HUES64 (cell line): ENCODE measurements around the gene TRIM21. TPM values are rescaled to one million over a fixed set of nuclear protein-coding genes. Genes with fewer than 3 reads are reported as not detected.
"Not testable (repeated sequence)": the region's sequence is repeated elsewhere in the genome, so short reads cannot be mapped to it uniquely, and the experiment has no call there.

ENCODE experiments used
- H3K27ac ChIP-seq: 2 replicates; pipeline ENCODE4 v1.7.0; 2013; ENCODE audit warnings: low read depth, low read length, inconsistent platforms
- H3K27me3 ChIP-seq: 2 replicates; pipeline ENCODE4 v1.6.1; 2013; ENCODE audit warnings: mild to moderate bottlenecking, low read length; ENCODE audit not compliant: insufficient read depth
- H3K36me3 ChIP-seq: 2 replicates; pipeline ENCODE4 v1.6.1; 2013; ENCODE audit warnings: mild to moderate bottlenecking, low read length; ENCODE audit not compliant: insufficient read depth
- H3K4me1 ChIP-seq: 2 replicates; pipeline ENCODE4 v1.6.1; 2013; ENCODE audit warnings: mild to moderate bottlenecking, low read length, moderate library complexity; ENCODE audit not compliant: insufficient read depth
- H3K4me3 ChIP-seq: 2 replicates; pipeline ENCODE4 v1.5.1; 2013; ENCODE audit warnings: mild to moderate bottlenecking, low read length, moderate library complexity
- H3K9ac ChIP-seq: 2 replicates; pipeline ENCODE4 v1.6.1; 2013; ENCODE audit warnings: mild to moderate bottlenecking, low read depth, low read length
- H3K9me3 ChIP-seq: 2 replicates; pipeline ENCODE4 v1.6.1; 2013; ENCODE audit warnings: low read depth, low read length; ENCODE audit not compliant: insufficient read depth
- WGBS: fragments of 150-250, 120-280 bp; methylation state at CpG from one replicate; pipeline ENCODE4 v1.1.7; 2013; ENCODE audit warnings: missing lambda C conversion rate; 5-methylcytosine and 5-hydroxymethylcytosine counted together
- polyA plus RNA-seq, 2 experiments: library from polyadenylated mRNA; stranded (reverse); fragments of 50-300 nt; gene quantifications; one replicate each; pipeline ENCODE4 v1.2.3, GENCODE V29; 2013

Gene TRIM21
- 8.8 TPM for polyA plus RNA-seq (2013, experiment 1 of 2)
- 12.2 TPM for polyA plus RNA-seq (2013, experiment 2 of 2)

GRCh38 chr11:4393209-4393857 is at the start of gene TRIM21:
Gene TRIM21 (minus strand): TSS chr11:4393702. CDS start chr11:4390409, 3,293 bp downstream.
- H3K4me3 ChIP-seq = peak within 1 kb of the TSS; percentile 92
- H3K27me3 ChIP-seq = no peaks in the 10 kb centered on the region
- H3K36me3 ChIP-seq = peaks cover 19% of the 10 kb centered on the region
- 0 out of 2 replicates have a peak, but pooled peaks cover 4% of the 10 kb centered on the region for H3K4me1 ChIP-seq
- WGBS = 7% methylated on average over 13 of the region's 13 CpGs
- peak within 1 kb of the TSS; percentile 61 for H3K9ac ChIP-seq
- H3K9me3 ChIP-seq = no peaks in the 10 kb centered on the region
- no peak within 1 kb of the TSS for H3K27ac ChIP-seq

GRCh38 chr11:4441515-4441914 is 48.0 kb upstream of the TRIM21 start:
- Histone ChIP-seq H3K27me3 (no peaks in the 10 kb centered on the region), H3K36me3 (no peaks in the 10 kb centered on the region), H3K27ac (no peak overlapping the region), H3K9me3 (no peaks in the 10 kb centered on the region), H3K9ac (no peak overlapping the region), H3K4me1 (no peaks in the 10 kb centered on the region), H3K4me3 (no peak overlapping the region)
- WGBS = 96% methylated on average over 3 of the region's 3 CpGs

- no peaks in the 10 kb centered on the region for H3K9me3 ChIP-seq
- 93% methylated on average over 1 of the region's 1 CpG for WGBS
- H3K9ac ChIP-seq = no peak overlapping the region
- no peak overlapping the region for H3K4me3 ChIP-seq
- no peak overlapping the region for H3K27ac ChIP-seq
- H3K4me1 ChIP-seq = peaks cover 10% of the 10 kb centered on the region; the same call in 1 of the 2 replicates
- no peaks in the 10 kb centered on the region for H3K27me3 ChIP-seq
- H3K36me3 ChIP-seq = no peaks in the 10 kb centered on the region
These were observed 42.9 kb upstream of the TRIM21 start for GRCh38 chr11:4436411-4436810.

- Histone ChIP-seq H3K4me1 (peaks cover 10% of the 10 kb centered on the region; the same call in 1 of the 2 replicates), H3K4me3 (no peak overlapping the region), H3K9me3 (no peaks in the 10 kb centered on the region), H3K36me3 (no peaks in the 10 kb centered on the region), H3K27me3 (no peaks in the 10 kb centered on the region), H3K9ac (no peak overlapping the region), H3K27ac (no peak overlapping the region)
- 92% methylated on average over 2 of the region's 2 CpGs for WGBS
These were observed 40.4 kb upstream of the TRIM21 start for GRCh38 chr11:4433856-4434255.

GRCh38 chr11:4430051-4430450 is 36.5 kb upstream of the TRIM21 start:
- Histone ChIP-seq H3K9ac (no peak overlapping the region), H3K4me3 (no peak overlapping the region), H3K27ac (no peak overlapping the region), H3K27me3 (no peaks in the 10 kb centered on the region), H3K4me1 (peaks cover 10% of the 10 kb centered on the region; the same call in 1 of the 2 replicates), H3K36me3 (no peaks in the 10 kb centered on the region), H3K9me3 (no peaks in the 10 kb centered on the region)
- WGBS = 91% methylated on average over 3 of the region's 4 CpGs

- H3K9me3 ChIP-seq = no peaks in the 10 kb centered on the region
- H3K27me3 ChIP-seq = no peaks in the 10 kb centered on the region
- WGBS = 86% methylated on average over 8 of the region's 8 CpGs
- H3K9ac ChIP-seq = no peak overlapping the region
- H3K27ac ChIP-seq = no peak overlapping the region
- H3K36me3 ChIP-seq = no peaks in the 10 kb centered on the region
- H3K4me3 ChIP-seq = no peak overlapping the region
- no peaks in the 10 kb centered on the region for H3K4me1 ChIP-seq
These were observed 24.9 kb upstream of the TRIM21 start for GRCh38 chr11:4418403-4418802.

- WGBS = 100% methylated on average over 1 of the region's 1 CpG
- H3K27me3 ChIP-seq = no peaks in the 10 kb centered on the region
- H3K4me1 ChIP-seq = no peaks in the 10 kb centered on the region
- H3K9ac ChIP-seq = no peak overlapping the region
- H3K9me3 ChIP-seq = no peaks in the 10 kb centered on the region
- H3K4me3 ChIP-seq = no peak overlapping the region
- no peaks in the 10 kb centered on the region for H3K36me3 ChIP-seq
- no peak overlapping the region for H3K27ac ChIP-seq
These were observed 23.3 kb upstream of the TRIM21 start for GRCh38 chr11:4416816-4417215.

- Histone ChIP-seq H3K4me3 (no peak overlapping the region), H3K9ac (no peak overlapping the region), H3K36me3 (no peaks in the 10 kb centered on the region), H3K4me1 (no peaks in the 10 kb centered on the region), H3K27me3 (no peaks in the 10 kb centered on the region), H3K27ac (no peak overlapping the region), H3K9me3 (no peaks in the 10 kb centered on the region)
- 91% methylated on average over 1 of the region's 1 CpG for WGBS
These were observed 22.8 kb upstream of the TRIM21 start for GRCh38 chr11:4416306-4416705.

GRCh38 chr11:4406206-4406605 is 12.7 kb upstream of the TRIM21 start:
- not testable (repeated sequence) for H3K9me3 ChIP-seq, H3K9ac ChIP-seq, H3K4me1 ChIP-seq, H3K36me3 ChIP-seq, H3K27ac ChIP-seq, H3K27me3 ChIP-seq, H3K4me3 ChIP-seq
- 87% methylated on average over 6 of the region's 6 CpGs for WGBS

- Histone ChIP-seq H3K4me1 (0 out of 2 replicates have a peak, but pooled peaks cover 4% of the 10 kb centered on the region), H3K9me3 (no peaks in the 10 kb centered on the region), H3K27ac (no peak overlapping the region), H3K27me3 (no peaks in the 10 kb centered on the region), H3K9ac (no peak overlapping the region), H3K36me3 (peaks cover 14% of the 10 kb centered on the region), H3K4me3 (peak overlapping the region; percentile 92)
- 72% methylated on average over 7 of the region's 11 CpGs for WGBS
These were observed 339 bp upstream of the TRIM21 start for GRCh38 chr11:4393858-4394223.

- no peaks in the 10 kb centered on the region for H3K9me3 ChIP-seq
- WGBS = 95% methylated on average over 2 of the region's 2 CpGs
- H3K9ac ChIP-seq = no peak overlapping the region
- H3K27me3 ChIP-seq = no peaks in the 10 kb centered on the region
- H3K4me1 ChIP-seq = 0 out of 2 replicates have a peak, but pooled peaks cover 4% of the 10 kb centered on the region
- H3K27ac ChIP-seq = no peak overlapping the region
- no peak overlapping the region for H3K4me3 ChIP-seq
- peaks cover 46% of the 10 kb centered on the region for H3K36me3 ChIP-seq
These were observed 5.3 kb downstream of the TRIM21 start for GRCh38 chr11:4388221-4388620.
